Stimulated activated naive B cell treated with anti-CD40 and anti-IgM and Interleukin-4, amounts not matched to agents 10 μg/mL and 1 μg/mL and 100 μg/mL, for 72 hours (primary cell): ENCODE data around the gene RDH13.

ENCODE experiments used
- ATAC-seq, 2 donors: fragments of 150-1000 bp; cut with Tn5 transposase; replicated peaks; 2 replicates each; pipeline ENCODE4 v1.10.0; 2021; ENCODE audit warnings: moderate library complexity in 1 of 2
- DNase-seq: peaks from one replicate; pipeline ENCODE4 v3.0.0; 2021
- H3K27ac Mint-ChIP-seq: one replicate; pipeline ENCODE4 v1.8.0; 2022; ENCODE audit warnings: mild to moderate bottlenecking, mixed read lengths
- H3K27me3 Mint-ChIP-seq, 2 donors: one replicate each; pipeline ENCODE4 v1.8.0; 2022; ENCODE audit warnings: mixed read lengths in 2 of 2
- H3K36me3 Mint-ChIP-seq, 2 donors: one replicate each; pipeline ENCODE4 v1.8.0; 2022; ENCODE audit warnings: mixed read lengths in 2 of 2, mild to moderate bottlenecking in 1 of 2
- H3K4me1 Mint-ChIP-seq, 2 donors: one replicate each; pipeline ENCODE4 v1.8.0; 2022; ENCODE audit warnings: mixed read lengths in 2 of 2, mild to moderate bottlenecking in 1 of 2
- H3K4me3 Mint-ChIP-seq, 2 donors: one replicate each; pipeline ENCODE4 v1.8.0; 2022; ENCODE audit warnings: mild to moderate bottlenecking in 2 of 2, mixed read lengths in 2 of 2, moderate library complexity in 1 of 2
- H3K9me3 Mint-ChIP-seq, 2 donors: one replicate each; pipeline ENCODE4 v1.8.0; 2022; ENCODE audit warnings: mixed read lengths in 2 of 2, mild to moderate bottlenecking in 1 of 2

The RDH13 gene

DNA sequence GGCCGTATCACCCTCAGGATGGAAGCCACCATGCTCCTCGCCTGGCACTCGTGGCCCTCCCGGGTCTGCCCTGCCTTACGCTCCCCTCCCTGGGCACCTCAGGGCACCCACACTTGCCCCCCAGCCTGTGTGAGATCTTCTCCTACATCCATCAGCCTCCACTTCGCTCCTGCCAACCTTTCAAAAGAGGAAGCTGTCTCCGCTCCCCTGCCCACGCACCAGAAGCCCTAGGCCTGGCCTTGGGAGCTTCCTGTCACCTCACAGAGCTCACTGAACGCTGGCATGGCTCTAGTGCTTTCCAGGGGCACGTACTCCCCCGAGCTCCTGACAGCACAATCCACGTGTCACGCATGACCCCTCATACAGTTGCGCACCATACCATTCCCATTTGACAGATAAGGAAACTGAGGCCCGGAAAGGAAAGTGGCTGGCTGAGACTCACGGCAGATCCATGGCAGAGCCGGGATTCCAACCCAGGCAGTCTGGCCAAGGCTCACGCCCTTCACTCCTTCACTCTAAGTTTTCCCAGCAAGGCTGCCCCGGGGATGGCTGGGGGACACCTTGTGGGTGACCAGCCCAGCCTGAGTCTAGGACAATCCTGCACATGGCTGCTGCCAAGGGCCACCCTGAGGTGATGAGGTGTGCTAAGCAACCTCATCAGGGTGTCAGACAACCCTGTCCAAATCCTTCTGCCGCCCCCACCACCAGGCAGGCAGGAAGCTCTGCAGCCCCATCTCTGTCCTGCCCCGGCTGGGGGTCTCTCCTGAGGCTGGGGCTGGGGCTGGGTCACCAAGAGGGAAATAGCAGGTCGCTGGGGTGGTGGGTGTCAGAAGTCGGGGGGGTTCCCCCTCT lies 35.1 kb upstream of the RDH13 start:
- peaks cover 41 to 53% of the 10 kb centered on the region in 2 donors for H3K36me3 Mint-ChIP-seq
- H3K4me1 Mint-ChIP-seq = peaks cover 8 to 10% of the 10 kb centered on the region in 2 donors
- H3K27me3 Mint-ChIP-seq = no peaks in the 10 kb centered on the region
- ATAC-seq = peak; percentile 41 to 45
- H3K9me3 Mint-ChIP-seq = no peaks in the 10 kb centered on the region
- H3K27ac Mint-ChIP-seq = peak overlapping the region; percentile 42
- DNase-seq = no peak
- no peak overlapping the region for H3K4me3 Mint-ChIP-seq

DNA sequence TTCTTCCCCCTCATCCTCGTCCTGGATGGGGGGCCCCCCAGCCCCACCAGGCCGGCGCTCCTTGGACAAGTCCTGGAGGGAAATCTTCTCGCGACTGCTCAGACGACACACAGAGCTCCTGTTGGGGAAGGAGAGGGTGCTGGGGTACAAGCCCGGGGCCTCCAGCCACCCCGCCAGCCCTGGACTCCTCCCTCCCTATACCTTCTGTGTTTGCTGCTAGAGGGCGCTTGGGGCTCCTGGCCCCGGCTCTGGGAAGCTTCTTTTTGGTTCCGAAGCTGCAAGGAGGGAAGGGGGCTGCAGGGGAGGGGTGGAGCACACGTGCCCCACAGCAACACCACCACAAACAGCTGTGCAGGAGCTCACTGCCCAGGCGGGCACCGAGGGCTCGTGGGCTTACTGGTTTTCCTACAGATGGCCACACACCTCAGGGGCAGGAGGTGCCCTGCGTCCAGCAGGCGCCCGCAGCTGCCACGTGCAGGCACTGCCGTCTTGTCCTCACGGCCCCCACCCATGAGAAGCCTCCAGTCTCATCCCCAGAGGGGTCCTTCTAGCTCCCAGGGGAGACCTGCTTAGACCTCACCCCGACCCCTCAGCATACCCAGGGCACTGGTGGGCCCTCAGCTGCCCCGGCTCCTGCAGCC lies 33.2 kb upstream of the RDH13 start:
- ATAC-seq = no peak
- no peak overlapping the region for H3K27ac Mint-ChIP-seq

DNA sequence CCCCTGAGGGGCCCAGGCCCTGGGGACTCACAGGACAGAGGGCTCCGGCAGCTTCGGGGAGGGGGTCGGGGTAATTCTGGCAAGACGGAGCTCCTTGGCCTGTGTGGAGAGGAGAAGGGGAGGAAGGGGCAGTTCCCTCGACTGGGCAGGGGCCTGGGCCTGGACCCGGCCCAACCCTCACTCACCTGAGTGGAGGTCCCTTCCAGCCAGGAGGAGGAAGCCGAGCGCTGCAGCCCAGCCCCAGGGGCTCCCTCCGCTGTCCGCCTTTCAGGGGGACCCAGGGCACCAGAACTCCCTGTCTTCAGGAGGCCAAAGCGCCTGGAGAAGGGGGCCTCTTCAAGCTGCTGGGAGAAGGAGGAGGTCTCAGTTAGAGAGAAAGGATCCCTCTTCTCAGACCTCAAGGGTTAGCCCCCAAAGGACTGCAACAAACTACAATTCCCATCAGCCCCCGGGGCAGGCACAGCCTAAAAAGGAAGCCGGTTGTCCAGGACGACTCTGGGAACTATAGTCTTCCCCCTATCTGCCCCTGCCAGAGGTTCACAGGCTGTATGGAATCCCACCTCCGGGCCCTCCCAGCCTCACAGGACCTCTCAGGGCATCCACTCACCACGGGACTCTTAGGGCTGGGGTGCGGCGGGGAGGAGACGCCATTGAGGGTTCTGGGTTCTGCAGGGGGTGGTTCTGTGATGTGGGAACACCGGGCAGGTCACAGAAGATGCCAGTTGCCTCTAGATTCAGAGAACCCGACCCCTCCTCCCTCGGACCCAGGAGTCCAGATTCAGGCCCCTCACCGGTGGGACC lies 32.5 kb upstream of the RDH13 start:
- ATAC-seq = no peak
- peaks cover 44 to 50% of the 10 kb centered on the region in 2 donors for H3K36me3 Mint-ChIP-seq
- no peak for DNase-seq
- no peak overlapping the region for H3K4me3 Mint-ChIP-seq
- no peaks in the 10 kb centered on the region for H3K9me3 Mint-ChIP-seq
- H3K4me1 Mint-ChIP-seq = peaks cover 8 to 10% of the 10 kb centered on the region in 2 donors
- H3K27me3 Mint-ChIP-seq = no peaks in the 10 kb centered on the region
- H3K27ac Mint-ChIP-seq = no peak overlapping the region

More for the DNA sequence above, 33.2 kb upstream of the RDH13 start:
- Mint-ChIP-seq H3K4me1 (peaks cover 6 to 10% of the 10 kb centered on the region in 2 donors), H3K36me3 (peaks cover 37 to 44% of the 10 kb centered on the region in 2 donors), H3K4me3 (peak overlapping the region in 1 of 2 donors; percentile 14), H3K9me3 (no peaks in the 10 kb centered on the region), H3K27me3 (no peaks in the 10 kb centered on the region)
- no peak for DNase-seq

DNA sequence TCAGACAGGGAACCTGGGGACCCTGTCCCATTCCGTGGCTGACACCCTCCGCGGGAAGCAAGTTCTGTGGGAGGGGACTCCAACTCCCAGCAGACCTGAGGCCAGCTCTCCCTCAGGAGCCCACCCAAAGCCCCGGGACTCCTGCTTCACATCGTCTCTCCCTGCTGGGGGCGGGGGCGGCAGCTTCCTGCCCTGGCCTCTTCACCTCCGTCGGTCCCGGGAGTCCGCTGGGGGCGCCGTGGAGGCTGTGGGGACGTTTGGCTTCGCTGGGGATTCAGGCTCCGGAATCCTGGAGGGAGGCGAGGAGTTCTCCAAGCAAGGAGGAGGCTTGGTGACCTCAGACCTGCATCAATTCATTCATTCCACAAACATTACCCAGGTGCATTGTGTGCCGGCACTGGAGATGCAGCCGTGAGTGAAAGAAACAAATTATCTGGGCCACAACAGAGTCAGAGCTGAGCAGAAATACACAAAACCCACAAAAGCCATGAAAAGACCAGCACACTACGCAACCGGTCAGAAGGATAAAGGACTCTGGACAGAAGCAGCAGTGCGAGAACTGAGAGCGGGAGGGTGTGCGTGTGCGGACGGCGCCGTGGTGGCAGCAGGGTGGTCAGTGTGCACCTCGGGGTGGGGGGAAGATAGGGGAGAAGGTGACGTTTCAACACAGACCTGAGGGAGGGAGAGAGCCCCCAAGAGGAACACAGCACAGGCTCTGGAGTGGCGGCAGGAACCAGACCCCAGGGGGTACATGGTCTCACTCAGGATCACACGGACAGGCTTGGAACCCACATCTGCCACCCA lies 31.7 kb upstream of the RDH13 start:
- peaks cover 3% of the 10 kb centered on the region in 2 donors for H3K27me3 Mint-ChIP-seq
- peaks cover 46 to 52% of the 10 kb centered on the region in 2 donors for H3K36me3 Mint-ChIP-seq
- peaks cover 10 to 13% of the 10 kb centered on the region in 2 donors for H3K4me1 Mint-ChIP-seq
- H3K9me3 Mint-ChIP-seq = no peaks in the 10 kb centered on the region
- no peak overlapping the region for H3K4me3 Mint-ChIP-seq
- no peak for ATAC-seq
- no peak overlapping the region for H3K27ac Mint-ChIP-seq
- DNase-seq = no peak

DNA sequence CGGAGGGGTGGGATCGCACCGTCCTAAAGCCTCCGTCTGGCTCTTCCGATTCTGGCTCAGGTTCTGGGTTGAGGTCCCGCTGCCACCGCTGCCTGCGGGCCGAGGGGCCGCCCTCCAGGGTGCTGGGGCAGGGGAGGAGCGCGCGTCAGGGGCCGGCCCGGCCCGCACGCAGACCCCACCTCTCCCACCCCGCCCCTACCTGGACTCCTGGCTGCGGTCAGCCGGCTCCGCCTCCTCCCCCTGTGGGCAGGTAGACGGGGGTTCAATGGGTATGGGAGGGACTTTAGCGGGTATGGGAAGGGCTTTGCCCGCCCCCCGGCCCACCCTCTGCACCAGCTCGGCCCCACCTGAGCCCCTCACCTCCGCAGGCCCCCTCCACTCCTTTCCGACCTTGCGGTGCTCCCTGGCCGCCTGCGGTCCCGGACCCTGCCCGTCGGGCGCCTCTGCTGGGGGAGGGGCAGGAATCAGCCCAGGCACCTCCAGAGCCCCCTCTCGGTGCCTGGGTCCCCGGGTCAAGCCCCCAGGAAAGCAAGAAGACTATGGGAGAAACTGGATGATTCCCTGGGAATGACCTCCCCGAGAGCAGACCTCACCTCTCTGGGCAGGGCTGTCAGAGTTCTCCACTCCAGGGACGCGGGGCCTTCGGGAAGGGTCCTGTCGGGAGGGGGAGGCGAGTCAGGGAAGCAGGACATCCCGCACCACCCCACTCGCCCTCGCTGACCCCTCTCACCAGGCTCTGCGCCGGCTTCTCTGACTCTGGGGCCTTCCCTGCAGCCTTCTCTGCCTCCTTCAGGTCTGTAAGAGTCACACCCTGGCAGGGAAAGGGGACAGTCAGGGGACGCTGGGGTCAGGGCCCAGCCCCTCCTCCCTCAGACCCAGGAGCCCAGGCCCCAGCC lies 29.7 kb upstream of the RDH13 start:
- peaks cover 22 to 25% of the 10 kb centered on the region in 2 donors for H3K4me1 Mint-ChIP-seq

DNA sequence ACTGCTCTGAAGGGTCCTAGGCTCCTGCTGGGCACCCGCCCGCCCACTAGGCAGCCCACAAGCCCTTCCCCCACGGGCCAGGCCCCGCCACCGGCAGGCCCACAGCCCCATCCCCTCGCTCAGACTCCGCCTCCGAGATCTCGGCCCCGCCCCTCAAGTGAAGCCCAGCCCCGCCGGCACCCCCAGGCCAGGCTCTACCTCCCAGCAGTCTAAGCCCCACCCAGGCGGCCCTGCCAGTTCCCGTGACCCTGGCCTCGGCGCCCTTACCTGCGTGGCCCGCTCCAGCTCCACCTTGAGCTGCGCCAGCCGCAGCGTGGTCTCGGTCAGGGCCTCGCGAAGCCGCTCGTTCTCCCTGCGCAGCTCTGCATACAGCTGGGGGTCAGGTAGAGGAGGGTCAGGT lies 29.0 kb upstream of the RDH13 start:
- Mint-ChIP-seq H3K4me3 (no peak overlapping the region), H3K27me3 (peaks cover 30% of the 10 kb centered on the region in 2 donors), H3K27ac (no peak overlapping the region), H3K4me1 (peaks cover 26 to 30% of the 10 kb centered on the region in 2 donors), H3K36me3 (peaks cover 51 to 58% of the 10 kb centered on the region in 2 donors), H3K9me3 (no peaks in the 10 kb centered on the region)
- DNase-seq (no peak), ATAC-seq (no peak)

More for the DNA sequence above, 29.7 kb upstream of the RDH13 start:
- Mint-ChIP-seq H3K27ac (no peak overlapping the region), H3K9me3 (no peaks in the 10 kb centered on the region), H3K36me3 (peaks cover 52 to 58% of the 10 kb centered on the region in 2 donors), H3K27me3 (peaks cover 23% of the 10 kb centered on the region in 2 donors), H3K4me3 (no peak overlapping the region)
- no peak for ATAC-seq
- no peak for DNase-seq

DNA sequence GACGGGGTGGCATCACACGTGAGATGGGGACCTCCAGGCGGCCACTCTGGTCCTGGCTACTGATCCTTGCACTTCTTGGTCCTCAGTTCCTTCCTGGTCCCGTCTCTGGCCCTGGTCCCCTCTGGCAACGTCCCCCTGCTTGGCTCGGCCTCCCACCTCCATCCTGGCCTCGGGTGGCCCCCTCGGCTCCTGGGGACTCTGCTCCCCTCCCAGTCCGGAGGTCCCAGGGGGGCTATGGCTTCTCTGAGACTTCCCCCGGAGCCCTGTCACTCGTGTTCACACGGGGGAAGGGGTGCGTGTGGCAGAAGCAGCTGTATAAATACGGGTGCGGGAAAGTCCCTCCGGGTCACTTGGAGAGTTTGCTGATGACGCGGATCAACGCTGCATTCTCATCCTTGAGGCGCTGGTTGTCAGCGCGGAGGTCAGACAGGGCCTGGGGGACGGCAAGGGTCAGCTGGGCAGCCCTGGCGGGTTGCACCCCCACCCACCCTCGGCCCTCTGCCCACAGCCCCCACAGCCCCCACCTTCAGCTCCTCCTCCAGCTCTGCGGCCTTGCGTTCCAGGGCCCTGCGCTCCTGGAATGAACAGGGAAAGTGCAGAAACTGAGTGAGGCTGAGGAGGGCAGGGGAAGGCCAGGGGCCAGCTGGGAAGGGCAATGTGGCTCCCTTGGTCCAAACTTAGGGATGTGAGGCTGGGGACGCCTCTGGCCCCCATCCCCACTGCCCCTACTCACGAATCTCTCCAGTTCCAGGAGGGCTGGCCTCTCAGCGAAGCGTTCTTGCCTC lies 28.4 kb upstream of the RDH13 start:
- Mint-ChIP-seq H3K36me3 (peaks cover 46 to 56% of the 10 kb centered on the region in 2 donors), H3K9me3 (no peaks in the 10 kb centered on the region), H3K4me3 (no peak overlapping the region), H3K27me3 (peaks cover 31 to 32% of the 10 kb centered on the region in 2 donors), H3K27ac (no peak overlapping the region), H3K4me1 (peaks cover 26 to 31% of the 10 kb centered on the region in 2 donors)
- no peak for ATAC-seq
- no peak for DNase-seq

DNA sequence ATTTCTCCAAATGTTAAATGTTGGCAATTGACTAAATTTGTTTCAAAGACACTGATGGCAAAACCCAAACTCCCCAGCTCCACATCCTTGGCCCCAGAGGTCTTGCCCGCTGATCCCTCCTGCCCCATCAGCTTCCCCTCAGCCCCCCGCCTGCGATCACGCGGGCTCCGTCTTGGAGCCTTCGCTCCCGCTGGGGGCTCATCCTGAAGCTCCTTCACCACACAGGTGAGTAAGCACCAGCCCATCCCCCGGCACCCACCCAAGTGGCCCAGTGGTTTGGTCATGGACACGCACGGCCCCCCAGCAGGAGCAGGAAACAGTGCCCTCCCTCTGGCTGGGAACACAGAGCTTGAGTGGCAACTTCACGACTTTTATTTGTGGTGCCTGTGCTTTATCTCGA lies 27.6 kb upstream of the RDH13 start:
- no peaks in the 10 kb centered on the region for H3K9me3 Mint-ChIP-seq
- no peak for ATAC-seq
- H3K36me3 Mint-ChIP-seq = peaks cover 46 to 53% of the 10 kb centered on the region in 2 donors
- H3K4me3 Mint-ChIP-seq = no peak overlapping the region
- H3K27me3 Mint-ChIP-seq = peaks cover 37 to 39% of the 10 kb centered on the region in 2 donors
- peak overlapping the region; percentile 31 for H3K27ac Mint-ChIP-seq
- no peak for DNase-seq
- peaks cover 26 to 31% of the 10 kb centered on the region in 2 donors for H3K4me1 Mint-ChIP-seq

DNA sequence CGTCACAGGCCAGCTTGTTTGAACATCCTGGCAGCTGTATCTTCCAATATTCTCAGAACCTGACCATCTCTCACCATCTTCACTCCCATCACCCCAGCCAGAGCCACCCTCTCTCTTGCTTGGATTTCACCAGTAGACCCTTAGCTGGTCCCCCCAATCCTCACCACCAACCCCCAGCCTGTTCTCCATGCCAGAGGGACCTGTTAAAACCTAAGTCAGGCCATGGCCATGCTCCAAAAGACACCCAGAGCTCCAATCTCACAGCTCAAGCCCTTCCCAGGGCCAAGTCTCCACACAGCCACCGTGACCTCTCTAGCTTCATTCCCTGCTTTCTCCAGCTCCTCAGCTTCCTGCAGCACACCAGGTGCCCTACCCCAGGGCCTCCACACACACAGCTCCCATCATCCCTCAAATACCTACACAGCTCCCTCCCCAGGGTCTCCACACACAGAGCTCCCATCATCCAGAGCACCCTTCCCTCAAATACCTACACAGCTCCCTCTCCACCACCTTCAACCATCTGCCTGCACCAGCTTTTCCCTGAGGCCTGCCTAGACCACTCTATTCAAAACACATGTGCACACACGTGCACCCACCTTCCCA lies 26.5 kb upstream of the RDH13 start:
- DNase-seq = no peak
- ATAC-seq = no peak
- H3K27me3 Mint-ChIP-seq = peaks cover 43 to 47% of the 10 kb centered on the region in 2 donors
- no peaks in the 10 kb centered on the region for H3K9me3 Mint-ChIP-seq
- H3K36me3 Mint-ChIP-seq = peaks cover 38 to 46% of the 10 kb centered on the region in 2 donors
- H3K4me3 Mint-ChIP-seq = peak overlapping the region in 1 of 2 donors; percentile 25
- H3K4me1 Mint-ChIP-seq = peaks cover 26 to 31% of the 10 kb centered on the region in 2 donors
- H3K27ac Mint-ChIP-seq = peak overlapping the region; percentile 44

DNA sequence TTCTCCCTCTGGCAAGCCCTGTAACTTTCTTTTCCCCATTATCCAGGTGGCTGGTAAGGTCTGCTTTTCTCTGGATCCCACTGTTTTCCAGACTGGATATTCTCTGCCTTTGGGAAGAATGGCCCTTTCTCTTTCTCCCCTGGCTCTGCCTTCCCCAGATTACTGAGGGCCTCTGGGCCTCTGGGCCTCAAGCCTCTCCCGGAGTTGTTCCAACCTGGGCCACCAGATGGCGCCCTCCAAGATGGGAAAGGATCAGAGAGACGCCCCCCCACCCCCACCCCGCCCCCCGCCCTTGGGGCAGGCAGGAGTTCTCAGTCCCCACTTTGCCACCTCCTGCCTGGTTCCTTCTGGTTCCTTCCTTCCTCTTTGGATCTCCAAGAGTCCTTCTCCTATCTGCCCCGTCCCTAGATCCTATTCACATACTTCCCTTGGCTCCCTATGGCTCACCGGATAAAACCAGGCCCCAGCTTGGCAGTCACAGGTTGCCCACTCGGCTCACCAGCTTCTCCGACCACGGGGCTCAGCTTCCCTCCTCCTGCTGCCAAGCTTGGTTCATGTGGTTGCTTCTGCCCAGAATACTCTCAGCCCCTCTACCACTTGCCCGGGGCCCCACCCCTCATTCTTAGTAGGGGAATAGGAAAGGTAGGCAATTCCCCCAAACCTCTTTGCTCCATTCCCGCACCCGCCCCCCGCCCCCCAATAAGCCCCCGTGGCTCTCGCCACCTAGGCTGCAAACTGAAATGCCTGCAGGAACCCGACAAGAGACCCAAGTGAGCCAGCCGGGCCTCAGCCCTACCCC lies 25.8 kb upstream of the RDH13 start:
- H3K36me3 Mint-ChIP-seq = peaks cover 38 to 46% of the 10 kb centered on the region in 2 donors
- H3K27me3 Mint-ChIP-seq = peaks cover 49 to 54% of the 10 kb centered on the region in 2 donors
- DNase-seq (peak; percentile 56), ATAC-seq (peak; percentile 35 to 43)
- H3K4me3 Mint-ChIP-seq = peak overlapping the region; percentile 66 to 68
- no peaks in the 10 kb centered on the region for H3K9me3 Mint-ChIP-seq
- H3K4me1 Mint-ChIP-seq = peaks cover 26 to 31% of the 10 kb centered on the region in 2 donors
- H3K27ac Mint-ChIP-seq = peak overlapping the region; percentile 44

DNA sequence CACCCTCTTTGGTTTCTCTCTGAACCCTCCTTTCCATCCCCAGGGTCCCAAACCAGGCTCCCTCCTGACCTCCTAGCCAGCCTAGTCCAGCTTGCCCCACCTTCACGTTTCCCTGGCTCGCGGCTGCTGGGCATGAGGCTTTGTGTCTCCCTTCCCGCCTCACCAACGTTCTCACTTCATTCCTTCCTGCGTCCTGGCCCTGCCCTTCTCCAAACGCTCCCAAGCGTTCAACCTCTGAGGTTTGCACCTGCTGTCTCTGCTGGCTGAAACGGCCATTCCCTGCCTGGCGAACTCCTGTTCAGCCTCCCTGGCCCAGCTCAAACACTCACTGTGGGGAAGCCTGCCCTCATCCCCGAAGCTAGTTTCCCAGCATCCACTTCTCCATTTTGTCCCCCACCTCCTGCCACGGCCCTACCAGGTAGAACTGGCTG lies 25.1 kb upstream of the RDH13 start:
- H3K36me3 Mint-ChIP-seq = peaks cover 38 to 46% of the 10 kb centered on the region in 2 donors
- ATAC-seq (no peak), DNase-seq (no peak)
- H3K4me3 Mint-ChIP-seq = peak overlapping the region; percentile 66 to 68
- H3K27ac Mint-ChIP-seq = peak overlapping the region; percentile 60
- peaks cover 26 to 31% of the 10 kb centered on the region in 2 donors for H3K4me1 Mint-ChIP-seq
- H3K9me3 Mint-ChIP-seq = no peaks in the 10 kb centered on the region
- peaks cover 56 to 61% of the 10 kb centered on the region in 2 donors for H3K27me3 Mint-ChIP-seq
